HG02840 (cell line): Measurements from ENCODE around the gene PCDHA10.
"Not testable (repeated sequence)": the region's sequence is repeated elsewhere in the genome, so short reads cannot be mapped to it uniquely, and the experiment has no call there.

Experiments used
- ATAC-seq: cut with Tn5 transposase; IDR thresholded peaks from one replicate; pipeline ENCODE4 v1.9.1; 2021; ENCODE audit warnings: mild to moderate bottlenecking, moderate library complexity, moderate number of reproducible peaks; ENCODE audit not compliant: unreplicated experiment, low FRiP score

Gene PCDHA10

DNA sequence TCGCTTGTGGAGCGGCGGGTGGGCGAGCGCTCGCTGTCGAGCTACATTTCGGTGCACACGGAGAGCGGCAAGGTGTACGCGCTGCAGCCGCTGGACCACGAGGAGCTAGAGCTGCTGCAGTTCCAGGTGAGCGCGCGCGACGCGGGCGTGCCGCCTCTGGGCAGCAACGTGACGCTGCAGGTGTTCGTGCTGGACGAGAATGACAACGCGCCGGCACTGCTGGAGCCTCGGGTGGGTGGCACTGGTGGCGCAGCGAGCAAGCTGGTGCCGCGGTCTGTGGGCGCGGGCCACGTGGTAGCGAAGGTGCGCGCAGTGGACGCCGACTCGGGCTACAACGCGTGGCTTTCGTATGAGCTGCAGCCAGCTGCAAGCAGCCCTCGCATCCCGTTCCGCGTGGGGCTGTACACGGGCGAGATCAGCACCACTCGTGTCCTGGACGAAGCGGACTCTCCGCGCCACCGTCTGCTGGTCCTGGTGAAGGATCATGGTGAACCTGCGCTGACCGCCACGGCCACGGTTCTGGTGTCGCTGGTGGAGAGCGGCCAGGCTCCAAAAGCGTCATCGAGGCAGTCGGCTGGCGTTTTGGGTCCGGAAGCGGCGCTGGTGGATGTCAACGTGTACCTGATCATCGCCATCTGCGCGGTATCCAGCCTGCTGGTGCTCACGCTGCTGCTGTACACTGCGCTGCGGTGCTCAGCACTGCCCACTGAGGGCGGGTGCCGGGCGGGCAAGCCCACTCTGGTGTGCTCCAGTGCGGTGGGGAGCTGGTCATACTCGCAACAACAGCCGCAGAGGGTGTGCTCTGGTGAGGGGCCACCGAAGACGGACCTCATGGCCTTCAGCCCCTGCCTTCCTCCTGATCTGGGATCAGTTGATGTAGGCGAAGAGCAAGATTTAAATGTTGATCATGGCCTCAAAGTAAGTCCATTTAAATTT, 12.6 kb upstream of the PCDHA10 start:
- ATAC-seq: no peak

DNA sequence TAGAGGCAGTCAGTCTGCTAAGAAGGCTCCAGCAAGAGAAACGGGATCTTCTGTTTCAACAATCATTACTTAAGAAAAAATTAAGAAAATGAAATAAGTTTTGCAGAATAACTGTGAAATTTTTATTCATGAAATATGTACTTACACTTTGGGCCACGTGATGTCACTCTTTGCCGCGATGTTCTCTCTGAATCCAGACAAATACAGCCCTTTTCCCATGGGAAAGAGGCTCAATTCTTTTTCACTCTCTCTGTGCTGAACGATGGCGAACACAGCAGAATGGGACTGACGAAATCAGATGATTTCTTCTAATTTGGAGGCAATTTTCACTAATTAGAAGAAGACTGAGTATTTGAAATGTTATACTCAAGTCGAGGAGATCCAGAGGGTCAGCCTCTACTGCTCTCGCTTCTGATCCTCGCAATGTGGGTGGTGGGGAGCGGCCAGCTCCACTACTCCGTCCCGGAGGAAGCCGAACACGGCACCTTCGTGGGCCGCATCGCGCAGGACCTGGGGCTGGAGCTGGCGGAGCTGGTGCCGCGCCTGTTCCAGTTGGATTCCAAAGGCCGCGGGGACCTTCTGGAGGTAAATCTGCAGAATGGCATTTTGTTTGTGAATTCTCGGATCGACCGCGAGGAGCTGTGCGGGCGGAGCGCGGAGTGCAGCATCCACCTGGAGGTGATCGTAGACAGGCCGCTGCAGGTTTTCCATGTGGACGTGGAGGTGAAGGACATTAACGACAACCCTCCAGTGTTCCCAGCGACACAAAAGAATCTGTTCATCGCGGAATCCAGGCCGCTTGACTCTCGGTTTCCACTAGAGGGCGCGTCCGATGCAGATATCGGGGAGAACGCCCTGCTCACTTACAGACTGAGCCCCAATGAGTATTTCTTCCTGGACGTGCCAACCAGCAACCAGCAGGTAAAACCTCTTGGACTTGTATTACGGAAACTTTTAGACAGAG, 7.3 kb upstream of the PCDHA10 start, which contains the start of gene PCDHA9:
Gene PCDHA9 (plus strand): TSS at position 244 of the 964 bp plus-strand sequence. CDS start 114 bp downstream, at position 358.
- not testable (repeated sequence) for ATAC-seq

DNA sequence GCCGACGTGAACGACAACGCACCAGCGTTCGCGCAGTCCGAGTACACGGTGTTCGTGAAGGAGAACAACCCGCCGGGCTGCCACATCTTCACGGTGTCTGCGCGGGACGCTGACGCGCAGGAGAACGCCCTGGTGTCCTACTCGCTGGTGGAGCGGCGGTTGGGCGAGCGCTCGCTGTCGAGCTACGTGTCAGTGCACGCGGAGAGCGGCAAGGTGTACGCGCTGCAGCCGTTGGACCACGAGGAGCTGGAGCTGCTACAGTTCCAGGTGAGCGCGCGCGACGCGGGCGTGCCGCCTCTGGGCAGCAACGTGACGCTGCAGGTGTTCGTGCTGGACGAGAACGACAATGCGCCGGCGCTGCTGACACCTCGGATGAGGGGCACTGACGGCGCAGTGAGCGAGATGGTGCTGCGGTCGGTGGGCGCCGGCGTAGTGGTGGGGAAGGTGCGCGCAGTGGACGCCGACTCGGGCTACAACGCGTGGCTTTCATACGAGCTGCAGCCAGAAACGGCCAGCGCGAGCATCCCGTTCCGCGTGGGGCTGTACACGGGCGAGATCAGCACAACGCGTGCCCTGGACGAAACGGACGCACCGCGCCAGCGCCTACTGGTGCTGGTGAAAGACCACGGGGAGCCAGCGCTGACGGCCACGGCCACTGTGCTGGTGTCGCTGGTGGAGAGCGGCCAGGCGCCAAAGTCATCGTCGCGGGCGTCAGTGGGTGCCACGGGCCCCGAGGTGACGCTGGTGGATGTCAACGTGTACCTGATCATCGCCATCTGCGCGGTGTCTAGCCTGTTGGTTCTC, 5.7 kb upstream of the PCDHA10 start:
- ATAC-seq: not testable (repeated sequence)

DNA sequence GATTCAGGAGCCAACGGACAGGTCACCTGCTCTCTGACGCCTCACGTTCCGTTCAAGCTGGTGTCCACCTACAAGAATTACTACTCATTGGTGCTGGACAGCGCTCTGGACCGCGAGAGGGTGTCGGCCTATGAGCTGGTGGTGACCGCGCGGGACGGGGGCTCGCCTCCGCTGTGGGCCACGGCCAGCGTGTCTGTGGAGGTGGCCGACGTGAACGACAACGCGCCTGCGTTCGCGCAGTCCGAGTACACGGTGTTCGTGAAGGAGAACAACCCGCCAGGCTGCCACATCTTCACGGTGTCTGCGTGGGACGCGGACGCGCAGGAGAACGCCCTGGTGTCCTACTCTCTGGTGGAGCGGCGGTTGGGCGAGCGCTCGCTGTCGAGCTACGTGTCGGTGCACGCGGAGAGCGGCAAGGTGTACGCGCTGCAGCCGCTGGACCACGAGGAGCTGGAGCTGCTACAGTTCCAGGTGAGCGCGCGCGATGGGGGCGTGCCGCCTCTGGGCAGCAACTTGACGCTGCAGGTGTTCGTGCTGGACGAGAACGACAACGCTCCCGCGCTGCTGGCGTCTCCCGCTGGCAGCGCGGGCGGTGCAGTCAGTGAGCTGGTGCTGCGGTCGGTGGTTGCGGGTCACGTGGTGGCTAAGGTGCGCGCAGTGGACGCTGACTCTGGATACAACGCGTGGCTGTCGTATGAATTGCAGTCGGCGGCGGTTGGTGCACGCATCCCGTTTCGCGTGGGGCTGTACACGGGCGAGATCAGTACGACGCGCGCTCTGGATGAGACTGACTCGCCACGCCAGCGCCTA, 1.7 kb downstream of the PCDHA10 start:
- no peak for ATAC-seq

DNA sequence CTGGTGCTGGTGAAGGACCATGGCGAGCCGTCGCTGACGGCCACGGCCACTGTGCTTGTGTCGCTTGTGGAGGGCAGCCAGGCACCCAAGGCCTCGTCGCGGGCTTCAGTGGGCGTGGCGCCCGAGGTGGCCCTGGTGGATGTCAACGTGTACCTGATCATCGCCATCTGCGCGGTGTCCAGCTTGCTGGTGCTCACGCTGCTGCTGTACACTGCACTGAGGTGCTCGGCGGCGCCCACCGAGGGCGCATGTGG, 2.2 kb downstream of the PCDHA10 start:
- no peak for ATAC-seq

DNA sequence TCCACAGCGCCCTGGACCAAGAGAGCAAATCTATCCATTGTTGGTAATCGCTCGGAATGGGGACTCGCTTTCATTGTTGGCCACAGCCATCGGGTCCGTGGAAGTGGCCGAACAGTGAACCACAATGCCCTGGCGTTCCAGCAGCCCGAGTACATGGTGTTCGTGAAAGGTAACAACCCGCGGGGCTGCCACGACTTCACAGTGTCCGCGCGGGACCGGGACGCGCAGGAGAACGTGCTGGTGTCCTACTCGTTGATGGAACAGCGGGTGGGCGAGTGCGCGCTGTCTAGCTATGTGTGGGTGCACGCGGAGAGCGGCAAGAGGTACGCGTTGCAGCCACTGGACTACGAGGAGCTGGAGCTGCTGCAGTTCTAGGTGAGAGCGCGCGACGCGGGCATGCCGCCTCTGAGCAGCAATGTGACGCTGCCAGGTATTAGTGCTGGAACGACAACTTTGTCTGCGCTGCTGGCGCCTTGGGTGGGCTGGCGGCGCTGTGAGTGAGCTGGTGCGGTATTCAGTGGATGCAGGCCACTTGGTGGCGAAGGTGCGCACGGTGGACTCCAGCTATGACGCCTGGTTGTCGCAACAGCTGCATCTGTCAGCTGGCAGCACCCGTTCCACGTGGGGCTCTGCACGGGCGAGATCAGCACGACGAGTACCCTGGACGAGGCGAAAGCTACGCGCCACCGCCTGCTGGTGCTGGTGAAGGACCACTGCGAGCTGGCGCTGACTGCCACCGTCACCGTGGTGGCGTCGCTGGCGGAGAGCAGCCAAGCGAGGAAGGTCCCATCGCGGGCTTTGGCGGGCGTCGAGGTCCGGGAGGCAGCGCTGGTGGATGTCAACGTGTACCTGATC, 7.0 kb downstream of the PCDHA10 start:
- no peak for ATAC-seq

DNA sequence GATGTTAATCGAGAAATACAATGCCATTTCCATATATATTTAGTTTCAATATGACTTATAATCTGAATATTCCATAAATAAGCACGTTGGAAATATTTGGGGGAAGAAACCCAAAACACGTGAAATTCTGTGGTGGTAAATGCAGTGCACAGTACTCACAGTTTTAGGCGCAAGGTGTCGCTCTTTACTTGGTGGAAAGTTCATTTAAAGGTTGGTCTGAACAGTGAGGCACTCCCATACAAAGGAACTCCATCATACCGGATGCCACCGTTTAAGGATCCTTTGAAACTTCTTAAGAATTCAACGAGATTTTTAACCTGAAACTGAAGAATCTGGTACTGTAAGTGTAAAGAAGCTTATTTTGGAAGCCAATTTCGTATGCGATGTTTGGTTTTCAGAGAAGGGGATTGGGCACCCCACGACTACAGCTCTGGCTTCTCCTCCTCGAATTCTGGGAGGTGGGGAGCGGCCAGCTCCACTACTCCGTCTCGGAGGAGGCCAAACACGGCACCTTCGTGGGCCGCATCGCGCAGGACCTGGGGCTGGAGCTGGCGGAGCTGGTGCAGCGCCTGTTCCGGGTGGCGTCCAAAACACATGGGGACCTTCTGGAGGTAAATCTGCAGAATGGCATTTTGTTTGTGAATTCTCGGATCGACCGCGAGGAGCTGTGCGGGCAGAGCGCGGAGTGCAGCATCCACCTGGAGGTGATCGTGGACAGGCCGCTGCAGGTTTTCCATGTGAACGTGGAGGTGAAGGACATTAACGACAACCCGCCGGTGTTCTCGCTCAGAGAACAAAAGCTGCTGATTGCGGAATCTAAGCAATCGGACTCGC, 13.2 kb downstream of the PCDHA10 start, which contains the start of gene PCDHA11:
Gene PCDHA11 (plus strand): TSS at position 237 of the 834 bp plus-strand sequence. CDS start 147 bp downstream, at position 384.
- ATAC-seq: no peak

DNA sequence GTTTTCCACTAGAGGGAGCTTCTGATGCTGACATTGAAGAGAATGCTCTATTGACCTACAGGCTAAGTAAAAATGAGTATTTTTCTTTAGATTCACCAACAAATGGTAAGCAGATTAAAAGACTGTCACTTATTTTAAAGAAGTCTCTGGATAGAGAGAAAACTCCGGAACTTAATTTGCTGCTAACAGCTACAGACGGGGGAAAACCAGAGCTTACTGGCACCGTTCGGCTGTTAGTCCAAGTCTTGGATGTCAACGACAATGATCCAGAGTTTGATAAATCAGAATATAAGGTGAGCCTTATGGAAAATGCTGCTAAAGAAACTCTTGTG, 13.8 kb downstream of the PCDHA10 start:
- ATAC-seq: no peak

DNA sequence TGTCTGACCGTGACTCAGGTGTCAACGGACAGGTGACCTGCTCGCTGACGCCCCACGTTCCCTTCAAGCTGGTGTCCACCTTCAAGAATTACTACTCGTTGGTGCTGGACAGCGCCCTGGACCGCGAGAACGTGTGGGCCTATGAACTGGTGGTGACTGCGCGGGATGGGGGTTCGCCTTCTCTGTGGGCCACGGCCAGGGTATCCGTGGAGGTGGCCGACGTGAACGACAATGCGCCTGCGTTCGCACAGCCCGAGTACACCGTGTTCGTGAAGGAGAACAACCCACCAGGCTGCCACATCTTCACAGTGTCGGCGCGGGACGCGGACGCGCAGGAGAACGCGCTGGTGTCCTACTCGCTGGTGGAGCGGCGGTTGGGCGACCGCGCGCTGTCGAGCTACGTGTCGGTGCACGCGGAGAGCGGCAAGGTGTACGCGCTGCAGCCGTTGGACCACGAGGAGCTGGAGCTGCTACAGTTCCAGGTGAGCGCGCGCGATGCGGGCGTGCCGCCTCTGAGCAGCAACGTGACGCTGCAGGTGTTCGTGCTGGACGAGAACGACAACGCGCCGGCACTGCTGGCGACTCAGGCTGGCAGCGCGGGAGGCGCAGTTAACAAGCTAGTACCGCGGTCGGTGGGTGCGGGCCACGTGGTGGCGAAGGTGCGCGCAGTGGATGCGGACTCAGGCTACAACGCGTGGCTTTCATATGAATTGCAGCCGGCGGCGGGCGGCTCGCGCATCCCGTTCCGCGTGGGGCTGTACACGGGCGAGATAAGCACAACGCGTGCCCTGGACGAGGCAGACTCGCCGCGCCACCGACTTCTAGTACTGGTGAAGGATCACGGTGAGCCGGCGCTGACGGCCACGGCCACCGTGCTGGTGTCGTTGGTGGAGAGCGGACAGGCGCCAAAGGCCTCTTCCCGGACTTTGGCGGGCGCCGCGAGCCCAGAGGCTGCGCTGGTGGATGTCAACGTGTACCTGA, 14.8 kb downstream of the PCDHA10 start:
- ATAC-seq: no peak

DNA sequence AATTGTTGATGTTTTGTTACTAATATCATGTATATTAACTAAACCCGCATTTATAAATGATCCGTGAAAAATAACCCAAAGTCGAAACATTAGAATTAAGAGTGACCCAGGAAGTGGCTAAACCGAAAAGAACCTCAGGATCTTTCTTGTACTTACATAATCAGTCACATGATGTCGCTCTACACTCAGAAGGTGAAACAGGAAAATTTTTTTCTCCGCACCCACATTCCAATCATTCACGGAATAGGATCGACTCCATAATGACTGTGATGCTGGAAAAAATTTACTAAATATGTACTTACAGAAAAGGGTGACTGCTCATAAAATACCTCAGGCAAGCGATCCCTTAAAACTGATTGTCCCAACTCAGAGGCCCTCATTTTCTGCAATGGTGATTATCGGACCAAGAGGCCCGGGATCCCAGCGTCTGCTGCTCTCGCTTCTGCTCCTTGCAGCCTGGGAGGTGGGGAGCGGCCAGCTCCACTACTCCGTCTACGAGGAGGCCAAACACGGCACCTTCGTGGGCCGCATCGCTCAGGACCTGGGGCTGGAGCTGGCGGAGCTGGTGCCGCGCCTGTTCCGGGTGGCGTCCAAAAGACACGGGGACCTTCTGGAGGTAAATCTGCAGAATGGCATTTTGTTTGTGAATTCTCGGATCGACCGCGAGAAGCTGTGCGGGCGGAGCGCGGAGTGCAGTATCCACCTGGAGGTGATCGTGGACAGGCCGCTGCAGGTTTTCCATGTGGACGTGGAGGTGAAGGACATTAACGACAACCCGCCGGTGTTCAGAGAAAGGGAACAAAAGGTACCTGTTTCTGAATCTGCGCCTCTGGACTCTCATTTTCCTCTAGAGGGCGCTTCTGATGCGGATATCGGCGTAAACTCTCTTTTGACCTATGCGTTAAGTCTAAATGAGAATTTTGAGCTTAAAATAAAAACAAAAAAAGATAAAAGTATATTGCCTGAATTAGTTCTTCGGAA, 19.7 kb downstream of the PCDHA10 start, which contains the start of gene PCDHA12:
Gene PCDHA12 (plus strand): TSS at position 224 of the 981 bp plus-strand sequence. CDS start 165 bp downstream, at position 389.
- no peak for ATAC-seq

DNA sequence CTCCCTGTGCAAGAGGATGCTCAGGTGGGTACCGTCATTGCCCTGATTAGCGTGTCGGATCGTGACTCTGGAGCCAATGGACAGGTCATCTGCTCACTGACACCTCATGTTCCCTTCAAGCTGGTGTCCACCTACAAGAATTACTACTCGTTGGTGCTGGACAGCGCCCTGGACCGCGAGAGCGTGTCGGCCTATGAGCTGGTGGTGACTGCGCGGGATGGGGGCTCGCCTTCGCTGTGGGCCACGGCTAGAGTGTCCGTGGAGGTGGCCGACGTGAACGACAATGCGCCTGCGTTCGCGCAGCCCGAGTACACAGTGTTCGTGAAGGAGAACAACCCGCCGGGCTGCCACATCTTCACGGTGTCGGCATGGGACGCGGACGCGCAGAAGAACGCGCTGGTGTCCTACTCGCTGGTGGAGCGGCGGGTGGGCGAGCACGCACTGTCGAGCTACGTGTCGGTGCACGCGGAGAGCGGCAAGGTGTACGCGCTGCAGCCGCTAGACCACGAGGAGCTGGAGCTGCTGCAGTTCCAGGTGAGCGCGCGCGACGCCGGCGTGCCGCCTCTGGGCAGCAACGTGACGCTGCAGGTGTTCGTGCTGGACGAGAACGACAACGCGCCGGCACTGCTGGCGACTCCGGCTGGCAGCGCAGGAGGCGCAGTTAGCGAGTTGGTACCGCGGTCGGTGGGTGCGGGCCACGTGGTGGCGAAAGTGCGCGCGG, 21.0 kb downstream of the PCDHA10 start:
- not testable (repeated sequence) for ATAC-seq

DNA sequence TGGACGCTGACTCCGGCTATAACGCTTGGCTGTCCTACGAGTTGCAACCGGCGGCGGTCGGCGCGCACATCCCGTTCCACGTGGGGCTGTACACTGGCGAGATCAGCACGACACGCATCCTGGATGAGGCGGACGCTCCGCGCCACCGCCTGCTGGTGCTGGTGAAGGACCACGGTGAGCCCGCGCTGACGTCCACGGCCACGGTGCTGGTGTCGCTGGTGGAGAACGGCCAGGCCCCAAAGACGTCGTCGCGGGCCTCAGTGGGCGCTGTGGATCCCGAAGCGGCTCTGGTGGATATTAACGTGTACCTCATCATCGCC, 21.5 kb downstream of the PCDHA10 start:
- ATAC-seq: no peak

DNA sequence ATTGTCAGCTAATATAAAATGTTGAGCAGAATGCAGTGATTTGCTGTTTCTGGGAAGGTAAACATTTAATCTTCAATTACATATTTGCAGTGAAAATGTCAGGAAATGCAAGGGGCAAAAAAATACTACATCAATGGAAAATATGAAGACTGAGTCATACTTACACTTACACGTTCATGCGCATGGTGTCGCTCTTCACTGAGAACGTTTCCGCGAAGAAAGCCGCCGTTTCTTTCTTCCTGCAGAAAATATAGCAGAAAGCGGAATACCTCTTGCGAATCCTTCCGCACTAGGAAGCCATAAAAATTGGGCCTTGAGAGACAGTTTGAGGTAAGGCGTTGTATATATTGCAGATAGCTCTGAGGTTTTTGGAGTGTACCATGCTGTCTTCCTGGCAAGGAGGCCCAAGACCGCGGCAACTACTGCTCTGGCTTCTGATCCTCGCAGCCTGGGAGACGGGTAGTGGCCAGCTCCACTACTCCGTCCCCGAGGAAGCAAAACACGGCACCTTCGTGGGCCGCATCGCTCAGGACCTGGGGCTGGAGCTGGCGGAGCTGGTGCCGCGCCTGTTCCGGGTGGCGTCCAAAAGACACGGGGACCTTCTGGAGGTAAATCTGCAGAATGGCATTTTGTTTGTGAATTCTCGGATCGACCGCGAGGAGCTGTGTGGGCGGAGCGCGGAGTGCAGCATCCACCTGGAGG, 26.3 kb downstream of the PCDHA10 start, which contains the start of gene PCDHA13:
Gene PCDHA13 (plus strand): TSS at position 236 of the 702 bp plus-strand sequence. CDS start 145 bp downstream, at position 381.
- no peak for ATAC-seq

DNA sequence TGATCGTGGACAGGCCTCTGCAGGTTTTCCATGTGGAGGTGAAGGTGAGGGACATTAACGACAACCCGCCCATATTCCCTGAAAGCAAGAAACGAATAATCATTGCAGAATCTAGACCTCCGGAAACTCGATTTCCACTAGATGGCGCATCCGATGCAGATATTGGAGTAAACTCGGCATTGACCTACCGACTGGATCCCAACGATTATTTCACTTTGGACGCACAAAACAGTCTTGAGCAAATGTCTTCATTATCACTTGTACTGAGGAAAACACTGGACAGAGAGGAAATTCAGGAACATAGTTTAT, 26.8 kb downstream of the PCDHA10 start:
- no peak for ATAC-seq
